MM.1S (cell line): ENCODE results near the gene SHCBP1.

Source experiments
- DNase-seq: peaks from one replicate; pipeline ENCODE4 v3.0.0-alpha.2; 2015
- H2AFZ ChIP-seq: fragments of 300-600 bp; sonication (generic); 2 replicates; pipeline ENCODE4 v1.6.0; 2016; ENCODE audit warnings: antibody characterized with exemption, low read length
- H3F3A ChIP-seq: fragments of 300-600 bp; sonication (generic); 2 replicates; pipeline ENCODE4 v1.6.1; 2016; ENCODE audit warnings: mild to moderate bottlenecking, antibody characterized with exemption, low read length, moderate library complexity, mixed read lengths; ENCODE audit not compliant: insufficient read depth
- H3K27ac ChIP-seq: fragments of 300-600 bp; sonication (generic); 2 replicates; pipeline ENCODE4 v1.5.1; 2016; ENCODE audit warnings: mild to moderate bottlenecking, low read length
- H3K27me3 ChIP-seq: fragments of 300-600 bp; sonication (generic); replicated peaks from 2 replicates; pipeline ENCODE4 v1.6.0; 2016; ENCODE audit warnings: low read length; ENCODE audit not compliant: insufficient read depth
- H3K36me3 ChIP-seq: fragments of 300-600 bp; sonication (generic); replicated peaks from 2 replicates; pipeline ENCODE4 v1.6.1; 2016; ENCODE audit warnings: mild to moderate bottlenecking, low read length, mixed read lengths; ENCODE audit not compliant: insufficient read depth
- H3K4me1 ChIP-seq: fragments of 300-600 bp; sonication (generic); 2 replicates; pipeline ENCODE4 v1.6.1; 2016; ENCODE audit warnings: low read length, mixed read lengths
- H3K4me2 ChIP-seq: fragments of 300-600 bp; sonication (generic); 2 replicates; pipeline ENCODE4 v1.6.0; 2016; ENCODE audit warnings: low read depth, low read length
- H3K4me3 ChIP-seq: fragments of 300-600 bp; sonication (generic); 2 replicates; pipeline ENCODE4 v1.5.1; 2016; ENCODE audit warnings: low read length, mixed read lengths
- H3K79me2 ChIP-seq: fragments of 300-600 bp; sonication (generic); 2 replicates; pipeline ENCODE4 v1.6.1; 2016; ENCODE audit warnings: mixed run types, low read length, mixed read lengths
- H3K9ac ChIP-seq: fragments of 300-600 bp; sonication (generic); 2 replicates; pipeline ENCODE4 v1.6.1; 2016; ENCODE audit warnings: low read length, mixed read lengths
- H3K9me2 ChIP-seq: fragments of 300-600 bp; sonication (generic); replicated peaks from 2 replicates; pipeline ENCODE4 v1.6.1; 2016; ENCODE audit warnings: mild to moderate bottlenecking, low read length, mixed read lengths; ENCODE audit not compliant: insufficient read depth
- H3K9me3 ChIP-seq: fragments of 300-600 bp; sonication (generic); replicated peaks from 2 replicates; pipeline ENCODE4 v1.6.1; 2016; ENCODE audit warnings: mild to moderate bottlenecking, low read length, mixed read lengths; ENCODE audit not compliant: insufficient read depth
- H4K20me1 ChIP-seq: fragments of 300-600 bp; sonication (generic); 2 replicates; pipeline ENCODE4 v1.6.1; 2016; ENCODE audit warnings: mild to moderate bottlenecking, low read length, moderate library complexity, mixed read lengths; ENCODE audit not compliant: insufficient read depth
- CTCF ChIP-seq: fragments of 300-600 bp; sonication (generic); IDR thresholded peaks from 2 replicates; pipeline ENCODE4 v1.5.1; 2016; ENCODE audit warnings: antibody characterized with exemption, low read length, mixed read lengths
- EZH2 ChIP-seq: fragments of 300-600 bp; sonication (generic); optimal IDR thresholded peaks from 2 replicates; pipeline ENCODE3; 2017; ENCODE audit warnings: low read depth, mild to moderate bottlenecking, antibody characterized with exemption, low read length, mixed read lengths
- EZH2phosphoT487 ChIP-seq: fragments of 300-600 bp; sonication (generic); IDR thresholded peaks from 2 replicates; pipeline ENCODE4 v1.6.1; 2018; ENCODE audit warnings: antibody characterized with exemption, low read length

The SHCBP1 gene

DNA sequence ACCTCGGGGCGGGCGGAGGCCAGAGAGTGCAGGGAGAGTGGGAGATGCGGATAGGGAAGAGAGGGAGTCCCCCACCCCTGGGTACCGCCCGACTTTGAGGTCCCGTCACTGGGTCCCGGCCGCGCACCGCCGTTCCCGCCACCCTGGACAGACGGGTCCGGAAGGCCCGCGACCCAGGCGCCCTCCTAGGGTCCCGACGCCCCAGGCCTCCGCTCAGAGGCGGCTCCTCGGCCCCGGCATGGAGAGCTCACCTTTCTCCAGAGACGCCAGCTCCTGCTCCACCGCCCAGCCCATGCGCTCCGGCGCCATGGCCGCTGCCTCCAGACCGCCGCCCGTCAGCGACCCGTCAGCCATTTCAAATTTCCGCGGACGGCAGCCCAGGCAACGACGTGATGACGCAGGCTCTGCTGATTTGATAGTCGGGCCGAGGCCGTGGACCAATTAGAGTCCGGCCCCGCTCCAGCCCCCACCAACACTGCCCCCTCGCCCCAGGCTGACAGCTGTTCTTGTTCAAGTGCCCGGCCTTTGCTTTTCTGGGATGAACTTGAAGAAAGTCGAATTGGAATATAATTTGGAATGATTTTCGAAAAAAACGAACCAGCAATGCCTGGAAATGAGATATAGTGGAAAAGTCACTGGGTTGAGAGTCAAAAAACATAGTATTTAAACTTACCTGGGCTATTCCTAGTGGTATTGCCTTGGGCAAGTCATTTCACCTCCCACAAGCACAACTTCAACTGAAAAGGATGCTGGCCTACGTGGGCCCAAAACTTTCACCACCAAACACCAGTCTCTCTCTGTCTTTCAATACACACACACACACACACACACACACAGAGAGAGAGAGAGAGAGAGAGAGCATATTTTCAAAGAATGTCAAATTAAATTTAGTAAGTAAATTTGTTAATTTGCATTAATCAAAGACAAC, at the start of gene SHCBP1:
SHCBP1 (minus strand) TSS at position 374 of the 928 bp plus-strand sequence; CDS start at position 354, 20 bp downstream.
- no peak for TF ChIP-seq EZH2phosphoT487
- no peak for TF ChIP-seq EZH2
- no peak for TF ChIP-seq CTCF
- Histone ChIP-seq H3K9me2 (no peaks in the 10 kb centered on the region), H3F3A (peaks cover 7% of the 10 kb centered on the region), H3K27me3 (no peaks in the 10 kb centered on the region), H3K4me2 (peak within 1 kb of the TSS; percentile 68), H3K27ac (peak within 1 kb of the TSS; percentile 84), H3K9ac (peak within 1 kb of the TSS; percentile 93), H3K4me3 (peak within 1 kb of the TSS; percentile 97), H3K9me3 (no peaks in the 10 kb centered on the region), H4K20me1 (no peaks in the 10 kb centered on the region), H3K79me2 (peaks cover 53% of the 10 kb centered on the region), H3K36me3 (peaks cover 2% of the 10 kb centered on the region; the same call in 1 of the 2 replicates), H2AFZ (peak within 1 kb of the TSS; percentile 73), H3K4me1 (peaks cover 7% of the 10 kb centered on the region)
- peak; percentile 92 for DNase-seq

- no peaks in the 10 kb centered on the region for H4K20me1 ChIP-seq
- no peak overlapping the region for H3K4me3 ChIP-seq
- peaks cover 17% of the 10 kb centered on the region for H3K4me1 ChIP-seq
- no peak for DNase-seq
- H3F3A ChIP-seq: peaks cover 13% of the 10 kb centered on the region
- no peaks in the 10 kb centered on the region for H3K9me3 ChIP-seq
- peaks cover 8% of the 10 kb centered on the region for H3K36me3 ChIP-seq
- no peak overlapping the region for H3K9ac ChIP-seq
- H2AFZ ChIP-seq: no peak overlapping the region
- H3K79me2 ChIP-seq: no peaks in the 10 kb centered on the region
- no peaks in the 10 kb centered on the region for H3K27me3 ChIP-seq
- no peaks in the 10 kb centered on the region for H3K9me2 ChIP-seq
- H3K4me2 ChIP-seq: no peak overlapping the region
- H3K27ac ChIP-seq: no peak overlapping the region
- TF ChIP-seq EZH2: no peak
- no peak for TF ChIP-seq CTCF
- TF ChIP-seq EZH2phosphoT487: no peak
Measured at GRCh38 chr16:46662123-46662522, 40.9 kb upstream of the SHCBP1 start.

DNA sequence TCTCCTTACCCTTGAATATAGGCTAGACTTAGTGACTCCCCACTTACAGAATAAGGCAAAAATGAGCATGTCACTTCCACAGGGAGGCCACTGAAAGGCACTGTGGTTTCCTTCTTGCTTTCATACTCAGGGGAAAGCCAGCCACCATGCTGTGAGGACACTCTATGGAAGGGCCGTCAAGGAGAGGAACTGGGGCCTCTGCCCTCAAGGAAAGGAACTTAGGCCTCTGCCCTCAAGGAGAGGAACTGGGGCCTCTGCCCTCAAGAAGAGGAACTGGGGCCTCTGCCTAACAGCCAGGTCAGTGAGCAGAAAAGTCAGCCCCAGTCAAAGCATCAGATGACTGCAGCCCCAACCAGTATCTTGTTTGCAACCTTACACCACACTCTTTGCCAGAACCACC, 37.7 kb upstream of the SHCBP1 start:
- Histone ChIP-seq H3F3A (peaks cover 13% of the 10 kb centered on the region), H3K4me3 (no peak overlapping the region), H3K27ac (peak overlapping the region; percentile 44; the same call in 1 of the 2 replicates), H3K9me3 (no peaks in the 10 kb centered on the region), H3K79me2 (no peaks in the 10 kb centered on the region), H3K27me3 (no peaks in the 10 kb centered on the region), H3K9me2 (no peaks in the 10 kb centered on the region), H2AFZ (no peak overlapping the region), H3K4me1 (peaks cover 17% of the 10 kb centered on the region), H3K4me2 (peak overlapping the region; percentile 27; the same call in 1 of the 2 replicates), H3K9ac (no peak overlapping the region), H4K20me1 (no peaks in the 10 kb centered on the region), H3K36me3 (peaks cover 8% of the 10 kb centered on the region)
- DNase-seq: peak; percentile 63
- TF ChIP-seq EZH2 (no peak), CTCF (peak; percentile 18; the same call in 1 of the 2 replicates)
